SU-DHL-6 (cell line): ENCODE results near the gene EIF4EBP3.

Source experiments
- H2AFZ ChIP-seq: fragments of 200-600 bp; sonication (generic); 2 replicates; pipeline ENCODE4 v1.6.1; 2014; ENCODE audit warnings: low read depth, mild to moderate bottlenecking, moderate library complexity, mixed read lengths, antibody characterized with exemption, low read length; ENCODE audit not compliant: severe bottlenecking
- H3F3A ChIP-seq: fragments of 200-600 bp; shearing (Covaris generic); 2 replicates; pipeline ENCODE4 v1.6.0; 2016; ENCODE audit warnings: antibody characterized with exemption, mild to moderate bottlenecking; ENCODE audit not compliant: insufficient read depth
- H3K27ac ChIP-seq: fragments of 200-600 bp; sonication (generic); 2 replicates; pipeline ENCODE4 v1.5.1; 2016; ENCODE audit warnings: low read depth, mild to moderate bottlenecking, low read length, moderate library complexity, mixed read lengths
- H3K27me3 ChIP-seq: fragments of 200-600 bp; sonication (generic), shearing (Covaris generic); 2 replicates; pipeline ENCODE4 v1.6.0; 2014; ENCODE audit warnings: mild to moderate bottlenecking, low read length
- H3K36me3 ChIP-seq: fragments of 200-600 bp; sonication (generic); 2 replicates; pipeline ENCODE4 v1.6.1; 2014; ENCODE audit warnings: mild to moderate bottlenecking, low read length, mixed read lengths
- H3K4me2 ChIP-seq: fragments of 300-600, 200-600 bp; shearing (Covaris generic), sonication (generic); 2 replicates; pipeline ENCODE4 v1.6.0; 2014; ENCODE audit warnings: low read length, low read depth, mild to moderate bottlenecking; ENCODE audit not compliant: poor library complexity, severe bottlenecking
- H3K4me3 ChIP-seq: fragments of 200-600 bp; sonication (generic); 2 replicates; pipeline ENCODE4 v1.5.1; 2014; ENCODE audit warnings: antibody characterized with exemption, low read length, mild to moderate bottlenecking, mixed read lengths; ENCODE audit not compliant: insufficient read depth, poor library complexity, severe bottlenecking
- H3K79me2 ChIP-seq: fragments of 200-600 bp; sonication (generic); 2 replicates; pipeline ENCODE4 v1.6.1; 2014; ENCODE audit warnings: mild to moderate bottlenecking, low read length, moderate library complexity; ENCODE audit not compliant: insufficient read depth
- H3K9ac ChIP-seq: fragments of 200-600 bp; sonication (generic); 2 replicates; pipeline ENCODE4 v1.7.0; 2014; ENCODE audit warnings: mild to moderate bottlenecking, low read length
- H3K9me2 ChIP-seq: fragments of 200-600 bp; sonication (generic); replicated peaks from 2 replicates; pipeline ENCODE4 v1.6.1; 2014; ENCODE audit warnings: low read length; ENCODE audit not compliant: insufficient read depth
- H3K9me3 ChIP-seq: fragments of 200-600 bp; sonication (generic); 2 replicates; pipeline ENCODE4 v1.6.1; 2014; ENCODE audit warnings: low read length, mixed read lengths; ENCODE audit not compliant: insufficient read depth
- H4K20me1 ChIP-seq: fragments of 200-600 bp; sonication (generic); 2 replicates; pipeline ENCODE4 v1.6.1; 2014; ENCODE audit warnings: low read depth, mild to moderate bottlenecking, antibody characterized with exemption, low read length, moderate library complexity, mixed read lengths
- CTCF ChIP-seq: fragments of 200-600 bp; sonication (generic); IDR thresholded peaks from one replicate; pipeline ENCODE4 v1.5.1; 2017; ENCODE audit warnings: antibody characterized with exemption, mild to moderate bottlenecking, low read length, moderate library complexity; ENCODE audit not compliant: insufficient read depth, poor library complexity, severe bottlenecking
- EZH2phosphoT487 ChIP-seq: fragments of 200-600 bp; sonication (generic), shearing (Covaris generic); conservative IDR thresholded peaks from 2 replicates; pipeline ENCODE4 v1.6.1; 2018; ENCODE audit warnings: mild to moderate bottlenecking, antibody characterized with exemption, low read length, moderate library complexity, mixed read lengths

Gene EIF4EBP3

GRCh38 chr5:140571105-140571504 is 23.6 kb downstream of the EIF4EBP3 start:
- Histone ChIP-seq H3K79me2 (peaks cover 2% of the 10 kb centered on the region; the same call in 1 of the 2 replicates), H3F3A (no peaks in the 10 kb centered on the region), H4K20me1 (no peaks in the 10 kb centered on the region), H3K36me3 (no peaks in the 10 kb centered on the region), H2AFZ (no peak overlapping the region), H3K4me2 (no peak overlapping the region), H3K27ac (no peak overlapping the region), H3K4me3 (no peak overlapping the region), H3K27me3 (no peaks in the 10 kb centered on the region), H3K9me2 (no peaks in the 10 kb centered on the region), H3K9ac (no peak overlapping the region), H3K9me3 (no peaks in the 10 kb centered on the region)
- TF ChIP-seq EZH2phosphoT487 (no peak), CTCF (no peak)

- Histone ChIP-seq H4K20me1 (no peaks in the 10 kb centered on the region), H3K4me3 (no peak overlapping the region), H3K4me2 (no peak overlapping the region), H3K9ac (no peak overlapping the region), H3K27ac (no peak overlapping the region), H3K9me2 (no peaks in the 10 kb centered on the region), H3K36me3 (no peaks in the 10 kb centered on the region), H3F3A (no peaks in the 10 kb centered on the region), H3K79me2 (no peaks in the 10 kb centered on the region), H2AFZ (no peak overlapping the region), H3K27me3 (no peaks in the 10 kb centered on the region), H3K9me3 (no peaks in the 10 kb centered on the region)
- TF ChIP-seq CTCF (no peak), EZH2phosphoT487 (no peak)
These were observed 26.2 kb downstream of the EIF4EBP3 start for GRCh38 chr5:140573683-140574082.

GRCh38 chr5:140574165-140574564 is 26.7 kb downstream of the EIF4EBP3 start:
- Histone ChIP-seq H3K9me2 (no peaks in the 10 kb centered on the region), H3K4me3 (no peak overlapping the region), H3K79me2 (no peaks in the 10 kb centered on the region), H3K9ac (no peak overlapping the region), H3F3A (no peaks in the 10 kb centered on the region), H3K27me3 (no peaks in the 10 kb centered on the region), H4K20me1 (no peaks in the 10 kb centered on the region), H3K36me3 (no peaks in the 10 kb centered on the region), H3K4me2 (no peak overlapping the region), H3K27ac (no peak overlapping the region), H2AFZ (no peak overlapping the region), H3K9me3 (no peaks in the 10 kb centered on the region)
- TF ChIP-seq EZH2phosphoT487 (no peak), CTCF (no peak)
